B cell (primary cell): ENCODE data around the gene GFOD2.

ENCODE experiments used
- EZH2 ChIP-seq: IDR thresholded peaks from 2 replicates; pipeline ENCODE4 v1.6.1; 2012; ENCODE audit warnings: borderline replicate concordance, low read depth, mild to moderate bottlenecking, moderate library complexity, low read length; ENCODE audit not compliant: insufficient read depth, poor library complexity, severe bottlenecking
- TF ChIP-seq, protein P1 (sequence below): fragments of 200-600 bp; IDR thresholded peaks from one replicate; pipeline ENCODE4 v1.8.0; 2022; ENCODE audit warnings: antibody characterized with exemption, mild to moderate bottlenecking

DNA sequence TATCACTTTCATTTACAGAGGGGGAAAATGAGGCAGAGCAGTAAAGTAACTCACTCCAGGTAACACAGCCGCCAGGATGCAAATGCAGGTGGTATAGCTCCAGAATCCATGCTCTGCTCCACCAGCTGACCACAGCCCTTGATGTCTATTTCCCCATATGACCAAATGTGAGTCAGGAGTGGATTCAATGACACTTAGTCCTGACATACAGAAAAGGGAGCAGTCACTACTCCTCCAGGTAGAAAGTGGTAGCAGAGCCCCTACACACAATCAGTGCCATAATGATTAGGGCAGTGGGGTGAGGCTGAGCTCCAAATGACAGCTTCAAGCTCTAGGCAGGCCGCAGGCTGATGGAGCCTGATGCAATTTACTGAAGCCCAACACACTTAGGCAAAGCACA, 43.3 kb upstream of the GFOD2 start:
- TF ChIP-seq, protein P1, sequence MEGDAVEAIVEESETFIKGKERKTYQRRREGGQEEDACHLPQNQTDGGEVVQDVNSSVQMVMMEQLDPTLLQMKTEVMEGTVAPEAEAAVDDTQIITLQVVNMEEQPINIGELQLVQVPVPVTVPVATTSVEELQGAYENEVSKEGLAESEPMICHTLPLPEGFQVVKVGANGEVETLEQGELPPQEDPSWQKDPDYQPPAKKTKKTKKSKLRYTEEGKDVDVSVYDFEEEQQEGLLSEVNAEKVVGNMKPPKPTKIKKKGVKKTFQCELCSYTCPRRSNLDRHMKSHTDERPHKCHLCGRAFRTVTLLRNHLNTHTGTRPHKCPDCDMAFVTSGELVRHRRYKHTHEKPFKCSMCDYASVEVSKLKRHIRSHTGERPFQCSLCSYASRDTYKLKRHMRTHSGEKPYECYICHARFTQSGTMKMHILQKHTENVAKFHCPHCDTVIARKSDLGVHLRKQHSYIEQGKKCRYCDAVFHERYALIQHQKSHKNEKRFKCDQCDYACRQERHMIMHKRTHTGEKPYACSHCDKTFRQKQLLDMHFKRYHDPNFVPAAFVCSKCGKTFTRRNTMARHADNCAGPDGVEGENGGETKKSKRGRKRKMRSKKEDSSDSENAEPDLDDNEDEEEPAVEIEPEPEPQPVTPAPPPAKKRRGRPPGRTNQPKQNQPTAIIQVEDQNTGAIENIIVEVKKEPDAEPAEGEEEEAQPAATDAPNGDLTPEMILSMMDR = no peak
- TF ChIP-seq EZH2 = no peak
